SU-DHL-6 (cell line): ENCODE results near the gene PTPRG.

Experiments used
- CTCF ChIP-seq: fragments of 200-600 bp; sonication (generic); IDR thresholded peaks from one replicate; pipeline ENCODE4 v1.5.1; 2017; ENCODE audit warnings: antibody characterized with exemption, mild to moderate bottlenecking, low read length, moderate library complexity; ENCODE audit not compliant: insufficient read depth, poor library complexity, severe bottlenecking
- EZH2phosphoT487 ChIP-seq: fragments of 200-600 bp; sonication (generic), shearing (Covaris generic); conservative IDR thresholded peaks from 2 replicates; pipeline ENCODE4 v1.6.1; 2018; ENCODE audit warnings: mild to moderate bottlenecking, antibody characterized with exemption, low read length, moderate library complexity, mixed read lengths

- TF ChIP-seq EZH2phosphoT487 = no peak
- no peak for TF ChIP-seq CTCF
These were observed 180.2 kb downstream of the PTPRG start for GRCh38 chr3:61741551-61741950.
